Tibial nerve (tissue), 4 donors: ENCODE data around the gene GBGT1. TPM values are rescaled to one million over a fixed set of nuclear protein-coding genes. Genes with fewer than 3 reads are reported as not detected.

ENCODE experiments used
- DNase-seq, 2 donors: peaks; one replicate each; pipeline ENCODE4 v3.0.0-alpha.2; 2019; ENCODE audit warnings: low spot score in 2 of 2
- H3K27ac ChIP-seq, 4 donors: fragments of 200-600 bp; sonication (generic) in 3 of 4; one replicate each; pipeline ENCODE4 v1.5.1; 2017 to 2019; ENCODE audit warnings: mild to moderate bottlenecking in 1 of 4
- H3K27me3 ChIP-seq, 2 donors: fragments of 200-600 bp; sonication (generic) in 1 of 2; one replicate each; pipeline versions ENCODE4 v1.5.1 to v1.6.0; 2017 to 2019
- H3K36me3 ChIP-seq, 3 donors: fragments of 200-600 bp; sonication (generic); one replicate each; pipeline ENCODE4 v1.5.1; 2018 to 2019
- H3K4me1 ChIP-seq, 4 donors: fragments of 200-600 bp; sonication (generic) in 3 of 4; one replicate each; pipeline ENCODE4 v1.5.1; 2017 to 2019
- H3K4me3 ChIP-seq, 4 donors: fragments of 200-600 bp; sonication (generic) in 3 of 4; one replicate each; pipeline ENCODE4 v1.5.1; 2017 to 2019; ENCODE audit warnings: mild to moderate bottlenecking in 1 of 4, moderate library complexity in 1 of 4
- H3K9me3 ChIP-seq, 4 donors: fragments of 200-600 bp; sonication (generic) in 3 of 4; one replicate each; pipeline ENCODE4 v1.5.1; 2017 to 2019
- EP300 ChIP-seq, 2 donors: sonication (generic); formaldehyde crosslinking; IDR thresholded peaks; one replicate each; pipeline ENCODE4 v1.6.1; 2017; ENCODE audit warnings: antibody characterized with exemption in 2 of 2, mild to moderate bottlenecking in 1 of 2
- POLR2A ChIP-seq, 2 donors: fragments of 450-650 bp; IDR thresholded peaks; one replicate each; pipeline ENCODE4 v1.6.1; 2017; ENCODE audit warnings: antibody characterized with exemption in 2 of 2, mild to moderate bottlenecking in 2 of 2, moderate library complexity in 2 of 2
- WGBS, 2 donors: methylation state at CpG; one replicate each; pipeline ENCODE4 v1.1.5; 2018; 5-methylcytosine and 5-hydroxymethylcytosine counted together
- total RNA-seq, 4 donors: library from RNA; depleted of rRNA; stranded (reverse); fragments of >200 nt; gene quantifications; one replicate each; pipeline ENCODE4 v1.1.0, GENCODE V29; 2016
- TF ChIP-seq, protein P1 (sequence below), 5 experiments: fragments of 200-600 bp in 3 of 5; fragments of 450-650 bp in 2 of 5; sonication (generic) in 3 of 5; IDR thresholded peaks; one replicate each; pipeline ENCODE4 v1.5.1; 2016 to 2019; ENCODE audit warnings: antibody characterized with exemption in 5 of 5, mild to moderate bottlenecking in 3 of 5, moderate library complexity in 2 of 5

GBGT1 gene
- total RNA-seq, 4 donors from 2014 or later = 15.3 to 63.3 (median 36.8) TPM

DNA sequence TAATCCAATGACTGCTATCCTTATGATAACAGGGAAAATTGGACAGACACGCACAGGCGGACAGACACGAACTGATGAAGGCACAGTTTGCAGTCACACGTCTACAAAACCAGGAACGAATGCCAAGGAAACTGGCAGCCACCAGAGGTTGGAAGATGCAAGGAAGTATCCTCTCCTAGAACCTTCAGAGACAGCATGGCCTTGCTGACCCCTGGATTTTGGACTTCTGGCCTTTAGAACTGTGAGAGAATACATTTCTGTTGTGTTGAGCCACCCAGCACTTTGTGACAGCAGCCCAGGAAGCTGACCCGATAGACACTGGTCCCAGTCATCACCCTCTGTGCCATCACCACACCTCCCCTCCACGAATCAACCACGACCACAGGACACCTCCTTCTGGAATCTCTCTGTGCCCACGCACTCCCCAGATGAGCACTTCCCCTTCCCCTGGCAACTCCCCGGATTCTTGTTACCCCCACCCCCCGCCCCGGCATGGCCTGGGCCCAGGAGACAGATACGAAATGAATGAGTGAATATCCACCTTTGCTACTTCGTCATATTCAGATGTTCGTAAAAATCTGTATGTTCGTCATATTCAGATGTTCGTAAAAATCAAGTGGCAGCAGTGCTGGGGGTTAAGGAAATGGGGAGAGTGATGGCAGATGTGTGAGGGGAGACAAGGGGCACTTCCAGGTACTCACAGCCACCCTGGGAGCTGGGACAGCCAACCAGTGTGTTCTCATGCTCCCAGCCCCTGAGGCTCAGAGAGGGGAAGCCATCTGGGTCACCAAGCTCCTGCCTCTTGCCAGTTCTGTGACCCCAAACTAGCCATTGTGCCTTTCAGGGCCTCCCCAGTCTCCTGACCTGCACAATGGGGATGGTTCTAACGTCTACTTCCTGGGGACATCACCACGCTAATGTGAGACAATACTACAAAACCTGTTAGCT, 18.5 kb downstream of the GBGT1 start:
- TF ChIP-seq POLR2A (IDR thresholded peaks at IDR 0.05) (no peak), EP300 (IDR thresholded peaks at IDR 0.05) (no peak)
- TF ChIP-seq, protein P1, sequence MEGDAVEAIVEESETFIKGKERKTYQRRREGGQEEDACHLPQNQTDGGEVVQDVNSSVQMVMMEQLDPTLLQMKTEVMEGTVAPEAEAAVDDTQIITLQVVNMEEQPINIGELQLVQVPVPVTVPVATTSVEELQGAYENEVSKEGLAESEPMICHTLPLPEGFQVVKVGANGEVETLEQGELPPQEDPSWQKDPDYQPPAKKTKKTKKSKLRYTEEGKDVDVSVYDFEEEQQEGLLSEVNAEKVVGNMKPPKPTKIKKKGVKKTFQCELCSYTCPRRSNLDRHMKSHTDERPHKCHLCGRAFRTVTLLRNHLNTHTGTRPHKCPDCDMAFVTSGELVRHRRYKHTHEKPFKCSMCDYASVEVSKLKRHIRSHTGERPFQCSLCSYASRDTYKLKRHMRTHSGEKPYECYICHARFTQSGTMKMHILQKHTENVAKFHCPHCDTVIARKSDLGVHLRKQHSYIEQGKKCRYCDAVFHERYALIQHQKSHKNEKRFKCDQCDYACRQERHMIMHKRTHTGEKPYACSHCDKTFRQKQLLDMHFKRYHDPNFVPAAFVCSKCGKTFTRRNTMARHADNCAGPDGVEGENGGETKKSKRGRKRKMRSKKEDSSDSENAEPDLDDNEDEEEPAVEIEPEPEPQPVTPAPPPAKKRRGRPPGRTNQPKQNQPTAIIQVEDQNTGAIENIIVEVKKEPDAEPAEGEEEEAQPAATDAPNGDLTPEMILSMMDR (IDR thresholded peaks at IDR 0.05) = no peak
- H3K36me3 ChIP-seq = no peaks in the 10 kb centered on the region
- H3K27ac ChIP-seq = peak overlapping the region in 3 of 4 donors; percentile 57 to 67 (median 63)
- peak overlapping the region in 2 of 4 donors; percentile 30 to 43 for H3K4me3 ChIP-seq
- H3K4me1 ChIP-seq = peaks cover 0 to 80% (median 48%) of the 10 kb centered on the region in 4 donors
- 61 to 64% methylated on average over 19 of the region's 19 CpGs for WGBS, 2 donors
- no peaks in the 10 kb centered on the region for H3K9me3 ChIP-seq
- no peak for DNase-seq
- no peaks in the 10 kb centered on the region for H3K27me3 ChIP-seq

DNA sequence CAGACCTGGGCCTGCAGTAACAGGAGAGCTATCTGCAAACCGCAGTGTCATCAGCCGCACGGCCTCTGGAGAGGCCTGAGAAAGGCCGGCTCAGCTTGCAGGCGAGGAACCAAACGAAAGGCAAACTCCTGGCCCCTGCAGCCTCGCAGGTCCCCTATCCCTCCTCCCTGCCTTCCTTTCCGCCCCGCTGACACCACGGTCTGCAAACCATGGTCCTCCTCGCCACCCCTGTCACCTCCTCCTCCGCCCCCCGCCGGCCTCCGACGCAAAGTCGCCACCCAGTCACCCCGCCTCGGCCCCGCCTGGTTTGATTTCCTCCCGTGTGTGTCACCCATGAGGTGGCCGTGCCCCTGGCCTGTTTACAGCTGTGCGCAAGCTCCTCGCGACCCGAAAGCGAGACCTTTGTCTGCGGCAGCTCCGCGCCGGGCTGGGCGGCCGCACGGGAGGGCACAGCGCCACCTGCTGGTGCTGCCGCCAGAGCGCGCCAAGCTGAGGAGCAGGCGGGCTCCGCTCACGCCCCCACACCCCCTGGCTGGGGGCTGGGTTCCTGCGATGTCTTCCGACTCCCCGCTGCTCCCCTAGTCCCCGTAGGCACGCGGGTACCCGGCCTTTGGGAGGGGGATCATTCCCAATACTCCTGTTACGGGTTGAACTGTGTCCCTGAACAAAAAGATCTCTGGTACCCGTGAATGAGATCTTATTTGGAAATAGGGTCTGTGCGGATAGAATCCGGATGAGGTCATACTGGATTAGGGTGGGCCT, 19.4 kb downstream of the GBGT1 start:
- peak overlapping the region; percentile 25 to 43 (median 32) for H3K4me3 ChIP-seq
- TF ChIP-seq, protein P1 (IDR thresholded peaks at IDR 0.05) = peak; percentile 97 to 100 (median 99)
- TF ChIP-seq EP300 (IDR thresholded peaks at IDR 0.05) (peak in 1 of 2 donors; percentile 67), POLR2A (IDR thresholded peaks at IDR 0.05) (no peak)
- peaks cover 0 to 80% (median 54%) of the 10 kb centered on the region in 4 donors for H3K4me1 ChIP-seq
- WGBS, 2 donors = 2 to 7% methylated on average over 23 to 30 of the region's 52 CpGs
- no peaks in the 10 kb centered on the region for H3K9me3 ChIP-seq
- no peaks in the 10 kb centered on the region for H3K27me3 ChIP-seq
- H3K27ac ChIP-seq = peak overlapping the region; percentile 5 to 67 (median 60)
- no peaks in the 10 kb centered on the region for H3K36me3 ChIP-seq
- peak in 1 of 2 donors; percentile 58 for DNase-seq

- no peak for DNase-seq
- TF ChIP-seq, protein P1 (IDR thresholded peaks at IDR 0.05) = no peak
- TF ChIP-seq EP300 (IDR thresholded peaks at IDR 0.05) (no peak), POLR2A (IDR thresholded peaks at IDR 0.05) (no peak)
- Histone ChIP-seq H3K4me3 (peak overlapping the region; percentile 25 to 43 (median 32)), H3K36me3 (no peaks in the 10 kb centered on the region), H3K27me3 (no peaks in the 10 kb centered on the region), H3K9me3 (no peaks in the 10 kb centered on the region), H3K27ac (peak overlapping the region; percentile 5 to 67 (median 60)), H3K4me1 (peaks cover 0 to 86% (median 60%) of the 10 kb centered on the region in 4 donors)
- WGBS, 2 donors = 85 to 96% methylated on average over 10 to 13 of the region's 13 CpGs
Measured at GRCh38 chr9:133143639-133144141, 20.0 kb downstream of the GBGT1 start.

- H3K27me3 ChIP-seq = no peaks in the 10 kb centered on the region
- 69 to 76% methylated on average over 18 of the region's 18 CpGs for WGBS, 2 donors
- H3K27ac ChIP-seq = peak overlapping the region in 2 of 4 donors; percentile 95 to 96
- DNase-seq = no peak
- no peaks in the 10 kb centered on the region for H3K36me3 ChIP-seq
- no peak overlapping the region for H3K4me3 ChIP-seq
- peaks cover 0 to 87% (median 62%) of the 10 kb centered on the region in 4 donors for H3K4me1 ChIP-seq
- TF ChIP-seq EP300 (IDR thresholded peaks at IDR 0.05) (no peak), POLR2A (IDR thresholded peaks at IDR 0.05) (no peak)
- TF ChIP-seq, protein P1 (IDR thresholded peaks at IDR 0.05) = no peak
- H3K9me3 ChIP-seq = no peaks in the 10 kb centered on the region
Measured at GRCh38 chr9:133142684-133143622, 20.8 kb downstream of the GBGT1 start.
